HG02852 (cell line): ENCODE results near the gene PGA5.
"Not testable (repeated sequence)": the region's sequence is repeated elsewhere in the genome, so short reads cannot be mapped to it uniquely, and the experiment has no call there.

ENCODE experiments used
- ATAC-seq: cut with Tn5 transposase; IDR thresholded peaks from one replicate; pipeline ENCODE4 v1.9.1; 2021; ENCODE audit warnings: mild to moderate bottlenecking, moderate library complexity; ENCODE audit not compliant: unreplicated experiment

PGA5 gene

GRCh38 chr11:61240875-61241274 is at the start of gene PGA5:
Gene PGA5 (plus strand): TSS chr11:61241175. CDS start chr11:61241227, 52 bp downstream.
- ATAC-seq, result not testable (repeated sequence)

GRCh38 chr11:61193596-61193995 is 47.4 kb upstream of the PGA5 start:
- no peak for ATAC-seq

GRCh38 chr11:61194169-61194671 is 46.8 kb upstream of the PGA5 start:
- no peak for ATAC-seq

- ATAC-seq, result no peak
Measured at GRCh38 chr11:61194981-61195695, 45.8 kb upstream of the PGA5 start.

- ATAC-seq, result no peak
Measured at GRCh38 chr11:61195719-61196118, 45.3 kb upstream of the PGA5 start.

GRCh38 chr11:61198361-61198760 is 42.6 kb upstream of the PGA5 start:
- ATAC-seq, result no peak

GRCh38 chr11:61198948-61199523 is 41.9 kb upstream of the PGA5 start:
- no peak for ATAC-seq

- no peak for ATAC-seq
Measured at GRCh38 chr11:61201476-61201875, 39.5 kb upstream of the PGA5 start.

- not testable (repeated sequence) for ATAC-seq
Measured at GRCh38 chr11:61202950-61203746, 37.8 kb upstream of the PGA5 start, which contains the start of gene PGA3. Gene PGA3 (plus strand): TSS chr11:61203515. CDS start chr11:61203565, 50 bp downstream.

- not testable (repeated sequence) for ATAC-seq
Measured at GRCh38 chr11:61203873-61204272, 37.1 kb upstream of the PGA5 start.

- ATAC-seq, result not testable (repeated sequence)
Measured at GRCh38 chr11:61204502-61205059, 36.4 kb upstream of the PGA5 start.

- not testable (repeated sequence) for ATAC-seq
Measured at GRCh38 chr11:61207636-61208310, 33.2 kb upstream of the PGA5 start.

- ATAC-seq, result not testable (repeated sequence)
Measured at GRCh38 chr11:61210629-61211028, 30.3 kb upstream of the PGA5 start.

GRCh38 chr11:61211327-61211952 is 29.5 kb upstream of the PGA5 start:
- ATAC-seq, result not testable (repeated sequence)

GRCh38 chr11:61212202-61212601 is 28.8 kb upstream of the PGA5 start:
- ATAC-seq, result not testable (repeated sequence)

GRCh38 chr11:61213711-61214324 is 27.2 kb upstream of the PGA5 start:
- not testable (repeated sequence) for ATAC-seq

GRCh38 chr11:61218306-61218705 is 22.7 kb upstream of the PGA5 start:
- ATAC-seq, result not testable (repeated sequence)

- not testable (repeated sequence) for ATAC-seq
Measured at GRCh38 chr11:61219016-61219415, 22.0 kb upstream of the PGA5 start.

GRCh38 chr11:61222047-61222446 is 18.9 kb upstream of the PGA5 start, which contains the start of gene PGA4:
Gene PGA4 (plus strand): TSS chr11:61222347. CDS start chr11:61222401, 54 bp downstream.
- not testable (repeated sequence) for ATAC-seq
